NB4 (cell line): ENCODE measurements around the gene EPS15.

ENCODE experiments used
- DNase-seq: peaks from one replicate; pipeline ENCODE4 v3.0.0; 2010; ENCODE audit warnings: low read depth
- H3K4me3 ChIP-seq: one replicate; pipeline ENCODE4 v1.5.1; 2011; ENCODE audit warnings: mild to moderate bottlenecking, low read depth, low read length, moderate library complexity
- MYC ChIP-seq: IDR thresholded peaks from 2 replicates; pipeline ENCODE4 v1.6.1; 2011; ENCODE audit warnings: low read depth, low read length
- POLR2A ChIP-seq: IDR thresholded peaks from 2 replicates; pipeline ENCODE4 v1.6.1; 2011; ENCODE audit warnings: mild to moderate bottlenecking; ENCODE audit not compliant: insufficient read length; ENCODE audit errors: extremely low read depth
- TF ChIP-seq, protein P1 (sequence below): IDR thresholded peaks from one replicate; pipeline ENCODE4 v1.5.1; 2012; ENCODE audit warnings: low read depth, low read length
- TF ChIP-seq, protein P2 (sequence below): IDR thresholded peaks from 2 replicates; pipeline ENCODE4 v1.6.1; 2011; ENCODE audit warnings: low read depth, low read length

The EPS15 gene

DNA sequence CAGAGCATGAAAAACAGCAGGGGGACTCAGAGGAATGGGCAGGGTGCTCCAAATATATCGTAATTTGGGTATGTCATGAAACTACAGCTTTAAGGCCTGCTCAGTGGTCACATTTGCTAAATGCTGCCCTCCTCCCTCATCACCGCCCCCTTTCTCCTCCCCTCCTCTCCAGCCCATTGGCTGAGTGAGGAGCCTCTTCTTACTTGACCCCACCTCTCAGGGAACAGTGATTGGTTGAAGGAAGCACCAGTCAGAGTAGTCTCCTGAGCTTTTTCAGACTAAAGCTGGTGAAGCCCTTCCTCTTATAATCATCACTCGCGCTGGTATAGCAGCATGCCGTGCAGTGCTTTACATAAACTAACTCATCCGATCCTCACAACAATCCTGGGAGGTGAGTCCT lies 178.7 kb downstream of the EPS15 start:
- peak; percentile 21 for DNase-seq
- no peak overlapping the region for H3K4me3 ChIP-seq
- TF ChIP-seq POLR2A = no peak
- no peak for TF ChIP-seq MYC
- TF ChIP-seq, protein P1, sequence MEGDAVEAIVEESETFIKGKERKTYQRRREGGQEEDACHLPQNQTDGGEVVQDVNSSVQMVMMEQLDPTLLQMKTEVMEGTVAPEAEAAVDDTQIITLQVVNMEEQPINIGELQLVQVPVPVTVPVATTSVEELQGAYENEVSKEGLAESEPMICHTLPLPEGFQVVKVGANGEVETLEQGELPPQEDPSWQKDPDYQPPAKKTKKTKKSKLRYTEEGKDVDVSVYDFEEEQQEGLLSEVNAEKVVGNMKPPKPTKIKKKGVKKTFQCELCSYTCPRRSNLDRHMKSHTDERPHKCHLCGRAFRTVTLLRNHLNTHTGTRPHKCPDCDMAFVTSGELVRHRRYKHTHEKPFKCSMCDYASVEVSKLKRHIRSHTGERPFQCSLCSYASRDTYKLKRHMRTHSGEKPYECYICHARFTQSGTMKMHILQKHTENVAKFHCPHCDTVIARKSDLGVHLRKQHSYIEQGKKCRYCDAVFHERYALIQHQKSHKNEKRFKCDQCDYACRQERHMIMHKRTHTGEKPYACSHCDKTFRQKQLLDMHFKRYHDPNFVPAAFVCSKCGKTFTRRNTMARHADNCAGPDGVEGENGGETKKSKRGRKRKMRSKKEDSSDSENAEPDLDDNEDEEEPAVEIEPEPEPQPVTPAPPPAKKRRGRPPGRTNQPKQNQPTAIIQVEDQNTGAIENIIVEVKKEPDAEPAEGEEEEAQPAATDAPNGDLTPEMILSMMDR = no peak
- TF ChIP-seq, protein P2, sequence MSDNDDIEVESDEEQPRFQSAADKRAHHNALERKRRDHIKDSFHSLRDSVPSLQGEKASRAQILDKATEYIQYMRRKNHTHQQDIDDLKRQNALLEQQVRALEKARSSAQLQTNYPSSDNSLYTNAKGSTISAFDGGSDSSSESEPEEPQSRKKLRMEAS = no peak

DNA sequence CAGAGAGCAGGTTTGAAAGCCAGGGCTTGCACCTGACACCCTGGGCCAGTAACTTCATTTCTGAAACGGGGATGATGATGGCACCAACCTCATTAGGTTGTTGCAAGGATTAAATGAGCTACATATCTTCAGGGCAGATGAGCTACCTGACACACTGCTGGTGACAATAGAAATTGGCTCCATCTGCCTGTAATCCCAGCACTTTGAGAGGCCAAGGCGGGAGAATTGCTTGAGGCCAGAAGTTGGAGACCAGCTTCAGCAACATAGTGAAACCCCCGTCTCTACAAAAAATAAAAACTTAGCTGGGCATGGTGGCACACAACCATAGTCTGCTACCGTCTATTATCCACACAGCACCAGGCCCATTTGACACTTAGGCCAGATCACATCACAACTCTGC lies 182.4 kb downstream of the EPS15 start:
- TF ChIP-seq POLR2A (no peak), MYC (no peak)
- TF ChIP-seq, protein P2 = no peak
- TF ChIP-seq, protein P1 = no peak
- H3K4me3 ChIP-seq = no peak overlapping the region
- DNase-seq = no peak

DNA sequence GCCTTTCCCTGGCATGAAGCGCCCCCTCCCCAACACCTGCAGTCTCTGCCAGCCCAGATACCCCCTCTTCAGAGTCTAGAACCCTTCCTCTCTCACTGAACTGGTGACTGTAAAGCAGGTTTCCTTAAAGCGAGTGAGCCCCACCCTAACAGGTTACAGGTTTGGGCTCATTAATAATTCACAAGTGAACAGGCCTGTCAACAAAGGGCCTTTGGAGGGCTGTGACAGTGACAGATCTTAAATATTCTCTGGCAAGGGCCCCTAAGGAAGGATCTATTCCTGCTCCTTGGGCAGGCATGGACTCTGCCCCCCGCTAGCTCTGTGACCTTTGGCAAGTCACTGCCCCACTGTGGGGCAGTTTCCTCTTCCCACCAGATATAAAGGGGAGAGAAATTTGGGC lies 183.1 kb downstream of the EPS15 start:
- no peak for DNase-seq
- no peak overlapping the region for H3K4me3 ChIP-seq
- TF ChIP-seq, protein P1 = no peak
- TF ChIP-seq, protein P2 = no peak
- TF ChIP-seq MYC (no peak), POLR2A (no peak)

DNA sequence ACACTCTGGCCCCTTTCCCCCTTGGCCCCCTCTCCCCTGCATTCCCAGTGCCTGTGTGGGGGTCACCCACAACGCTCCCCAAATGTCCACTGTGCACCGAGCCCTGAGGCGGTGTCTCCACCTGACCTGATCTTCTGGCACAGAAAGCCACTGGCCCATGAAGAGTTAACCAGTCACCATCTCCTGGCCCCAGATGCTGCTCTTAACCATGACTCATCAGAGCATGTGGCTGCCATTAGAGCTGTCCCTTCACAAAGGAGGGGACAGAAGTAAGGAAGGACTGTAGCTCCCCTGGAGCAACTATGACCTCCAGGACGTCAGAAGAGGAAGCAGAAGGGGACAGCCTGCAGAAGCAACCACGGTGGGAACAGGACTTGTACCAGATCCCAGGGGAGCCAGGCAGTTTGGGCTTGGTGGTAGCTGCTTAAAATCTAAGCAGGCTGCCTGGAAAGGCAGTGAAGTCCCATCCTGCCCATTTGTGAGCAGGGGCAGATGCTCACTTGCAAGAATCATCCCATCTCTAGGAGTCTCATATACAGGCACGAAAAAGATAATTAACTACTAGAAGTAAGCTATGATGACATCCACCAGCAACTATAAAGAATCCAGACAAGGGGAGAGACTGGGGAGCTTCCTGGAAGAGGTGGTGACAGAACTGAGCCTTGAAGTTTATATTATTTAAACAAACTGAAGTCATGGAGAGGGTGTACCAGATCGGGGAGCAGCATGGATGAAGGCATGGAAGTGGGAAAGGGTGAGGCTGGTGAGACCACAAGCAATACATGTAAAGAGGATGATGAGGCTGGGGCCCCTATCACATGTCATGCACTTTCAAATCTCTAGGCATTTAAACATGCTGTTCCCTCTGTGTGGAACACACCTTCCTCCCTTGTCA lies 187.6 kb downstream of the EPS15 start:
- no peak overlapping the region for H3K4me3 ChIP-seq
- TF ChIP-seq MYC (peak; percentile 83), POLR2A (no peak)
- TF ChIP-seq, protein P1 = no peak
- TF ChIP-seq, protein P2 = peak; percentile 82
- peak; percentile 86 for DNase-seq

DNA sequence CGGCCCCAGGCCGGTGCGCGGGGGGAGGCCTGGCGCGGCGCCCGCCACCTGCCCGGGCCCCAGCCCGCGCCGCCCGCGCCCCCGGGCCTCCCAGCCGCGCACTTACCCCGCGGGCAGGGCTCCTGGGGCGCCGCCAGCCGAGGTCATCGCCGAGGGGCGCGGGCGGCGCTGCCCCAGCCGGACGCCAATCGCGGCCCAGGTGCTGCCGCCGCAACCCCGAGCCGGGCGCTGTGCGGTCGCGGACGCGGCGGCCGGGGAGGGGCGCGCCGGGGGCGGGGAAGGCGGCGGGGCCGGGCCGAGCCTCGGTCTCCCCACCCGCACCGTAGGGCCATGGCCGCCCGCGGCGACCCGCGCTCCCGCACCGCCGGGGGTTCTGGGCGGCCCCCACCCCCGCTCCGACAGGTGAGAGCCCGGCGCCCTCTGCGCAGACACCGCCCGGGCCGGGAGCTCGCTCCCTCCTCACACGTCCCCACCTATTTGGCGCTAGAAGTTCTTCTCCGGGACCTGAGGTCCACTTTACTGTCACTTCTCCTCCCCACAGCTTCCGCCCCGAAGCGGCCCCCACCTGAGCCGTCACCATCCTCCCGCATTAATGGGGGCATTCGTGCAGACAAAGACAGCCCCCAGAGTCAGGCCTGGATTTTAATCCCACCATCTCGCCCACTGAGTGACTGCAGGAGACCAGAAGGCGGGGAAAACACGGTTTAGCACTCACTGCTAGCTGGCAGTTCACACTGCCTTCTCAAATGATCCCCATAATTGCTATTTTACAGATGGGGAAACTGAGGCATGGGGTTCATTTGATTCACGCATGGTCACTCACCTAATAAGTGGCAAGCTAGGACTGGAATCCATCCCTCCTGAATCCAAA lies 188.5 kb downstream of the EPS15 start, which contains the start of gene TTC39A:
Gene TTC39A (minus strand): TSS at position 232 of the 871 bp plus-strand sequence. CDS start 85 bp downstream, at position 147.
- no peak within 1 kb of the TSS for H3K4me3 ChIP-seq
- TF ChIP-seq, protein P1 = no peak
- TF ChIP-seq POLR2A (no peak), MYC (no peak)
- TF ChIP-seq, protein P2 = no peak
- DNase-seq = no peak
